Measurements from ENCODE around the gene ABR. TPM values are rescaled to one million over a fixed set of nuclear protein-coding genes. Genes with fewer than 3 reads are reported as not detected.
A peak's percentile ranks its signal among the peaks of the same experiment; 100 is the strongest.

The ABR gene
- total RNA-seq, 4 donors from 2014 or later: 35.4 to 192 (median 138) TPM

GRCh38 chr17:1041746-1042145 lies 138.0 kb downstream of the ABR start:
- Histone ChIP-seq H3K4me1 (no peaks in the 10 kb centered on the region), H3K27me3 (no peaks in the 10 kb centered on the region), H3K9me3 (no peaks in the 10 kb centered on the region), H3K4me3 (no peak overlapping the region), H3K36me3 (no peaks in the 10 kb centered on the region), H3K27ac (no peak overlapping the region)
- no peak for TF ChIP-seq CTCF (IDR thresholded peaks at IDR 0.05)
- DNase-seq: no peak
- intact Hi-C loops (cut with DNase I; ENCODE audit: low total_unique reads): no loop called here

GRCh38 chr17:1040216-1040600 lies 139.6 kb downstream of the ABR start:
- Histone ChIP-seq H3K27ac (peak overlapping the region; percentile 56 to 60), H3K36me3 (no peaks in the 10 kb centered on the region), H3K9me3 (no peaks in the 10 kb centered on the region), H3K4me1 (no peaks in the 10 kb centered on the region), H3K27me3 (no peaks in the 10 kb centered on the region), H3K4me3 (no peak overlapping the region)
- TF ChIP-seq POLR2A (IDR thresholded peaks at IDR 0.05) (no peak), CTCF (IDR thresholded peaks at IDR 0.05) (no peak)
- no peak for DNase-seq
- intact Hi-C loops (cut with DNase I; ENCODE audit: low total_unique reads): no loop called here

- H3K36me3 ChIP-seq: no peaks in the 10 kb centered on the region
- DNase-seq: peak; percentile 38 to 58
- peak overlapping the region; percentile 56 to 60 for H3K27ac ChIP-seq
- TF ChIP-seq POLR2A (IDR thresholded peaks at IDR 0.05) (no peak), CTCF (IDR thresholded peaks at IDR 0.05) (no peak)
- no peaks in the 10 kb centered on the region for H3K4me1 ChIP-seq
- H3K27me3 ChIP-seq: no peaks in the 10 kb centered on the region
- intact Hi-C loops (cut with DNase I; ENCODE audit: low total_unique reads): no loop called here
- no peaks in the 10 kb centered on the region for H3K9me3 ChIP-seq
- H3K4me3 ChIP-seq: no peak overlapping the region
Observed at GRCh38 chr17:1039511-1040215, 140.1 kb downstream of the ABR start.

DNA sequence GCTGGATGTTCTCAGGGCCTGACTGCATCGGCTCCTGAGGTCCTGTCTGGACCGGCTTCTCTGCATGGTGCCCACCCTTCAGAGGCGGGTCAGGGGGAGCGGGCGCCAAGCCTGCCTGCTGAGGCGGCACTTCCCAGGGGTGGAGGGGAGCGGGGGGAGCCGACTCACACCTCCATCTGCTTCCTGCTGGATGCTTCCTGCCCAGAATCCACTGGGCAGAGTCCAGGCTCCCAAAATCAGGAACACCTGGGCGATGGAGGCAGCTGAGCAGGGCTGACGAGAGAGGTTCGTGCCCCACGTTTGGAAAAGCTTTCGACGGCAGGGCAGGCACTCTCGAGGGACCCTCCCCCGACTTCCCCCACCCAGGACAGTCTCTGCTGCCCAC lies 140.7 kb downstream of the ABR start:
- DNase-seq: no peak
- no peaks in the 10 kb centered on the region for H3K36me3 ChIP-seq
- no peaks in the 10 kb centered on the region for H3K27me3 ChIP-seq
- H3K9me3 ChIP-seq: no peaks in the 10 kb centered on the region
- no peak overlapping the region for H3K4me3 ChIP-seq
- TF ChIP-seq POLR2A (IDR thresholded peaks at IDR 0.05) (no peak), CTCF (IDR thresholded peaks at IDR 0.05) (no peak)
- no peaks in the 10 kb centered on the region for H3K4me1 ChIP-seq
- peak overlapping the region; percentile 56 to 60 for H3K27ac ChIP-seq
- intact Hi-C loops (cut with DNase I; ENCODE audit: low total_unique reads): no loop called here

- H3K9me3 ChIP-seq: no peaks in the 10 kb centered on the region
- peak overlapping the region in 1 of 2 donors; percentile 60 for H3K27ac ChIP-seq
- TF ChIP-seq POLR2A (IDR thresholded peaks at IDR 0.05) (no peak), CTCF (IDR thresholded peaks at IDR 0.05) (no peak)
- no peak overlapping the region for H3K4me3 ChIP-seq
- no peaks in the 10 kb centered on the region for H3K27me3 ChIP-seq
- intact Hi-C loops (cut with DNase I; ENCODE audit: low total_unique reads): no loop called here
- no peaks in the 10 kb centered on the region for H3K36me3 ChIP-seq
- no peak for DNase-seq
- no peaks in the 10 kb centered on the region for H3K4me1 ChIP-seq
Observed at GRCh38 chr17:1038459-1039122, 141.2 kb downstream of the ABR start.
